DOHH2 (cell line): ENCODE data around the gene DLGAP1.

Source experiments
- EZH2phosphoT487 ChIP-seq: fragments of 200-600 bp; sonication (generic); IDR thresholded peaks from 2 replicates; pipeline ENCODE4 v1.6.1; 2017; ENCODE audit warnings: borderline replicate concordance, mild to moderate bottlenecking, antibody characterized with exemption, low read length, moderate library complexity, mixed read lengths
- TF ChIP-seq, protein P1 (sequence below): fragments of 200-600 bp; sonication (generic); IDR thresholded peaks from one replicate; pipeline ENCODE4 v1.5.1; 2014; ENCODE audit warnings: antibody characterized with exemption, mild to moderate bottlenecking, low read depth, low read length; ENCODE audit not compliant: poor library complexity, severe bottlenecking

DNA sequence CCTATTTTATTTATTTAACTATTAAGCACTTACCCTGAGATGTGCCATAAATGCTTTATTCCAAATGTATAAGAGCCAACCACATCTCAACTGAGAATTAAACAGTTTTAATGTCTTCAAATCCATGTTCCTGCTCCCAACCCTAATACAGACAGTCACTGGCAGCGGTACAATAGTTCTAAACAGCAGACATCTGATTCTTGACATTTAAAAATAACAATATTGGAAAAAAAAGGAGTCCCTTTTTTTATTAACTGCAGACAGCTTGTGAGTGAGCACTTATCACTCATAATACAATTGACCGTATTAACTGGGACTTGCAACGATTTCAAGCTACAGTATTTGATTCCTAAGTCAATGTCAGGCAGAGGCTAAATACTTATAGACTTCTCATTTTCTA lies 580.5 kb downstream of the DLGAP1 start:
- TF ChIP-seq, protein P1, sequence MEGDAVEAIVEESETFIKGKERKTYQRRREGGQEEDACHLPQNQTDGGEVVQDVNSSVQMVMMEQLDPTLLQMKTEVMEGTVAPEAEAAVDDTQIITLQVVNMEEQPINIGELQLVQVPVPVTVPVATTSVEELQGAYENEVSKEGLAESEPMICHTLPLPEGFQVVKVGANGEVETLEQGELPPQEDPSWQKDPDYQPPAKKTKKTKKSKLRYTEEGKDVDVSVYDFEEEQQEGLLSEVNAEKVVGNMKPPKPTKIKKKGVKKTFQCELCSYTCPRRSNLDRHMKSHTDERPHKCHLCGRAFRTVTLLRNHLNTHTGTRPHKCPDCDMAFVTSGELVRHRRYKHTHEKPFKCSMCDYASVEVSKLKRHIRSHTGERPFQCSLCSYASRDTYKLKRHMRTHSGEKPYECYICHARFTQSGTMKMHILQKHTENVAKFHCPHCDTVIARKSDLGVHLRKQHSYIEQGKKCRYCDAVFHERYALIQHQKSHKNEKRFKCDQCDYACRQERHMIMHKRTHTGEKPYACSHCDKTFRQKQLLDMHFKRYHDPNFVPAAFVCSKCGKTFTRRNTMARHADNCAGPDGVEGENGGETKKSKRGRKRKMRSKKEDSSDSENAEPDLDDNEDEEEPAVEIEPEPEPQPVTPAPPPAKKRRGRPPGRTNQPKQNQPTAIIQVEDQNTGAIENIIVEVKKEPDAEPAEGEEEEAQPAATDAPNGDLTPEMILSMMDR: no peak
- no peak for TF ChIP-seq EZH2phosphoT487
